ENCODE results near the gene POLDIP3. TPM values are rescaled to one million over a fixed set of nuclear protein-coding genes. Genes with fewer than 3 reads are reported as not detected.

Gene POLDIP3
- total RNA-seq, 4 donors from 2014 or later: 24.9 to 29.3 (median 25.6) TPM

DNA sequence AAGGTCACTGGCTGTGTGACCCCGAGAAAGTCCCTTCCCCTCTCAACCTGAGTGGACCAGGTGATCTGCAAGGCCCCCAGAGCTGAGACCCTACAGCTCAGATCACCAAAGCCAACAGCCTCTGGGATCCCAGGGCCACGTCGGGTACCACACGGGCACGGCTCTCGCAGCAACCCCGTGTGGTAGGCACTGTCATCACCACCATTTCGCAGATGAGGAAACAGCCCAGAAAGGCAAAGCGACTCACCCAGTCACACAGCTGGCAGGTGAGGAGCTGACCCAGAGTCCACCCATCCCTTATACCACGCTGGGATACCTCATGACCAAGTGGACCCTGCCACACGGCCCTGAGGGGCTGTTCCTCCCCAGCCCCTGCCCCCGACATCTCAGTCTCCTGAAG lies 22.9 kb upstream of the POLDIP3 start:
- TF ChIP-seq, protein P1, sequence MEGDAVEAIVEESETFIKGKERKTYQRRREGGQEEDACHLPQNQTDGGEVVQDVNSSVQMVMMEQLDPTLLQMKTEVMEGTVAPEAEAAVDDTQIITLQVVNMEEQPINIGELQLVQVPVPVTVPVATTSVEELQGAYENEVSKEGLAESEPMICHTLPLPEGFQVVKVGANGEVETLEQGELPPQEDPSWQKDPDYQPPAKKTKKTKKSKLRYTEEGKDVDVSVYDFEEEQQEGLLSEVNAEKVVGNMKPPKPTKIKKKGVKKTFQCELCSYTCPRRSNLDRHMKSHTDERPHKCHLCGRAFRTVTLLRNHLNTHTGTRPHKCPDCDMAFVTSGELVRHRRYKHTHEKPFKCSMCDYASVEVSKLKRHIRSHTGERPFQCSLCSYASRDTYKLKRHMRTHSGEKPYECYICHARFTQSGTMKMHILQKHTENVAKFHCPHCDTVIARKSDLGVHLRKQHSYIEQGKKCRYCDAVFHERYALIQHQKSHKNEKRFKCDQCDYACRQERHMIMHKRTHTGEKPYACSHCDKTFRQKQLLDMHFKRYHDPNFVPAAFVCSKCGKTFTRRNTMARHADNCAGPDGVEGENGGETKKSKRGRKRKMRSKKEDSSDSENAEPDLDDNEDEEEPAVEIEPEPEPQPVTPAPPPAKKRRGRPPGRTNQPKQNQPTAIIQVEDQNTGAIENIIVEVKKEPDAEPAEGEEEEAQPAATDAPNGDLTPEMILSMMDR (IDR thresholded peaks at IDR 0.05; ENCODE audit: low read depth): no peak

DNA sequence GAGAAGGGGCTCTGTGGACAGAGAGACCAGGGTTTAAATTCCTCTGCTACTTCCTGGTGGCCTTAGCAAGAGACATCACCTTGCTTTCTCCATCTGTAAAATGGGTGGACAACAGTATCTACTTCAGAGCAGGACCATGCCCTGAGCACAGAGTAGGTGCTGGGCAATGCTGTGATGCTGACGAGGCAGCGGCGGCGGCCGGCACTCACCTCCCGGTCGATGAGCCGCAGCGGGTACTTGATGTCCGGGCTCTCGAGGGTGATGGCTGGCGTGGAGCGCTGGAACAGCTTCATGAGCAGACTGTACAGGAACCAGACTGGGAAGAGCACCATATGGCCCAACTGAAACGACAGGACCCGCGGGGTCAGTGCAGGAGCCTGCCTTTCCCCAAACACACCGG lies 21.8 kb upstream of the POLDIP3 start:
- TF ChIP-seq, protein P1 (IDR thresholded peaks at IDR 0.05; ENCODE audit: low read depth): no peak

DNA sequence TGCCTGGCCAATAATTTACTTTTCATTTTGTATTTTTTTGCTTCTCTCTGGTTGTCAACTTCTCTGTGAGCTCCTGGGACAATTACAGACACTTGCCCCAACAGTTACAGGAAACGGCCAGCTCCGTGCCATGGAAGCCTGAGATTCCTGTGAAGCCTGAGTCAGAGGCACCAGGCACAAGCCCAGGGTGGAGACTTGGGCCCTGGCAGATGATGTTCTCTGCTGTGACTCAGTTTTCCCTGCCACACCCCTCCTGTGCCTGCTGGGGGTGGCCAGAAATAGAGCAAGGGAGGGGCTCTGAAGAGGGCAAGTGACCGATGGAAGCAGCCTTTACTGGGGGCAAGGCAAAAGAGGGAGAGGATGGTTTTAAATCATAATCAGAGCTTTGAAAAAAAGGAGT lies 20.8 kb upstream of the POLDIP3 start:
- TF ChIP-seq, protein P1 (IDR thresholded peaks at IDR 0.05; ENCODE audit: low read depth): no peak

DNA sequence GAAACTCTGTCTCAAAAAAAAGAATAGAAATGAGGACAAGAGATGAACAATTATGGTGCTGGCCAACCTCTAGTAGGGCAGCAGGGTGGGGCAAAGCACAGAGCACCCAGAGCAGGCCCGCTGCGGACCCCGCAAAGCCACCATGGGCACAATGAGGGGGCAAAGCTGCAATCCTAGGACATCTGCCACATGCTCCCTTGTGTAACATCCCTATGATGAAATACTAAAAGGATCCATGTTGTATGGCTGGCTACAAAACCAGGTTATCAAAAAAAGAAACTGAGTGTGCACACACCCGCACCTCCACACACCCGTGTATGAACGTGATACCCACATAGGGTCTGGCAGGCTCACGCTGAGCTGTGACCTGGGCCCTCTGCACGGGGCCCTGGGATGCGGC lies 18.3 kb upstream of the POLDIP3 start:
- TF ChIP-seq, protein P1 (IDR thresholded peaks at IDR 0.05; ENCODE audit: low read depth): no peak

DNA sequence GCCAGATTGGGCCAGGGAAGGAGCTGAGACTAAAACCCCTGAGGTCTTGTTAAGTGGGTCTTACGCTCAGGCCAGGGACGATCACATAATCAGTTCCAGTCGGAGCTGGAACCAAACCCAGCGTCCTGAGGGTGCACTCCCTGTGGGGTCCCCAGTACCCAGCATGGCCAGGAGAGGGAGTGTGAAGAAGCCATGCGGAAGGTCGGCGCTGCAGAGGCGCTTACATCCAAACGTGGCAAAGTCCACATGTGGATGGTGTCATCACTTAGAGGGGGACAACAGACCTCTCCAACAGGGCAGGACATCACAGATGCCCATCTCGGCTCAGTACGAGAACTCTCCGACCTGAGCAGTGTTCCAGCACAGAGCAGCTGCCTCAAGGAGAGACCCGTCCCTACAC lies 17.4 kb upstream of the POLDIP3 start:
- TF ChIP-seq, protein P1 (IDR thresholded peaks at IDR 0.05; ENCODE audit: low read depth): no peak

DNA sequence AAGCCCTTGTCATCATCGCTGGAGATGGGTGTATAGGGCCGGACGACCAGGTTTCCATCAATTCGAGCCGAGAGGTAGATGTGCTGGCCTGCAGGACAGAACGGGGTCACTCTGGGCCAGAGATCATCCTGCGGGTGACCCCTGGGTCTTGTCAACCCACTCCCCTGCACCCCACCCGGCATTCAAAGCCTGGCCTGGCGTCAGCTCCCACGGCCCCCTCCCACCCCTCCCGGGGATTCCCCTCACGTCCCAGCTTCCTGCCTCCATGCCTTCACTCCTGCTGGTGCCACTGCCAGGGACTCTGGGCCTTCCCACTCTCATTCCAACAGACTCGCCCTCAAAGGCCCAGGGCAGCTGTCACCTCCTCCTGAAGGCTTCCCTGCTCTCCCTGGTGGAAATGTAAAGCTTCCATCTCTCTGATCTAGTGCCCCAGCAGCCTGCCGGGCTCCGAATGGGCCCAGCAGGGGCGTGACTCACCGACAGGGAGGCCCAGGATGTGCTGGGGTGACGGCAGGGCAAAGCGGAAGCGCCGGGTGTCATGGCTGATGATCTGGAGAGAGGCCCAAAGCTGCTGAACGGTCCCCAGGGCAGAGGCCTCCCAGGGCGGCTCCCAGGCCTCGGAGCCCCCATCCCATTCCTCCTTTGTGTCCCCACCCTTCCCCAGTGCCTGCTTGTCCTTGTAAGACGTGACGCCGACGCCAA lies 16.4 kb upstream of the POLDIP3 start:
- TF ChIP-seq, protein P1 (IDR thresholded peaks at IDR 0.05; ENCODE audit: low read depth): no peak

DNA sequence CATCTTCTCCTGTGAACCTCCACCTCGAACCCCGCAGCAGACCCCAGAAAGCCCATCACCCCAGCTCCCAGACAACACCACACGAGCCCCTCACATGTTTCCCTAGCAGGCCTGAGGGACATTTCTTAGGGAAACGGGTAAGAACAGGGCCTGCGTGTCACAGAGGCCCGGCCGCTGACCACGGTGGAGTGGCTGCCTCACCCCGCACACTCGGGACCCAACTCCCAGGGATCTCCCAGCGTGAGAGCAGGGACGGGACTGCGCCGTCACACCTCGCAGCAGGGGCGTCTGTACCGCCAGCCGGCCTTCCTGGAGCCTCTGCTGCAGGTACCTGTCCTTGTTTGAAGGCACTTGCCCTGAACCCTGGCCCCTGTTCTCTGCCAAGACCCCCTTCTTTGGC lies 15.5 kb upstream of the POLDIP3 start:
- TF ChIP-seq, protein P1 (IDR thresholded peaks at IDR 0.05; ENCODE audit: low read depth): no peak
